Activated CD4-positive, alpha-beta T cell treated with anti-CD3 and anti-CD28 coated beads for 36 hours (primary cell): ENCODE results near the gene NDRG2. TPM values are rescaled to one million over a fixed set of nuclear protein-coding genes. Genes with fewer than 3 reads are reported as not detected.

ENCODE experiments used
- ATAC-seq: fragments of 200-7000 bp; cut with Tn5 transposase; one replicate; pipeline ENCODE4 v1.10.0; 2021; ENCODE audit warnings: mild to moderate bottlenecking, moderate library complexity
- CTCF ChIA-PET: fragments of 350-600 bp; sonication (Branson Sonifier 250); formaldehyde crosslinking; loops from one replicate; lab custom pipeline; 2021; ENCODE audit warnings: antibody characterized with exemption; lab: Charles Lee
- POLR2A ChIA-PET: fragments of 350-600 bp; sonication (Branson Sonifier 250); formaldehyde crosslinking; loops from one replicate; lab custom pipeline; 2021; ENCODE audit warnings: antibody characterized with exemption, inconsistent platforms; lab: Charles Lee
- DNase-seq: peaks from one replicate; pipeline ENCODE4 v3.0.0-alpha.2; 2020
- H3K27ac Mint-ChIP-seq: one replicate; pipeline ENCODE4 v1.8.0; 2021; ENCODE audit warnings: mixed read lengths
- H3K27me3 Mint-ChIP-seq: one replicate; pipeline ENCODE4 v1.8.0; 2021; ENCODE audit warnings: mixed read lengths
- H3K36me3 Mint-ChIP-seq: one replicate; pipeline ENCODE4 v1.8.0; 2021; ENCODE audit warnings: low read depth, mixed read lengths
- H3K4me1 Mint-ChIP-seq: one replicate; pipeline ENCODE4 v1.8.0; 2021; ENCODE audit warnings: mixed read lengths
- H3K4me3 Mint-ChIP-seq: one replicate; pipeline ENCODE4 v1.8.0; 2021; ENCODE audit warnings: mild to moderate bottlenecking, moderate library complexity, mixed read lengths
- H3K9me3 Mint-ChIP-seq: one replicate; pipeline ENCODE4 v1.8.0; 2021; ENCODE audit warnings: low read depth, mixed read lengths
- intact Hi-C, 2 experiments: fragments of 100-400 bp; cut with DNase I in 1 of 2; cut with micrococcal nuclease in 1 of 2; formaldehyde crosslinking; loops; one replicate each; pipeline versions ENCODE4 v1.14.2 to v1.15.1; 2022 to 2024; cut with DNase I, micrococcal nuclease
- total RNA-seq, 2 experiments: library from RNA; stranded (reverse); gene quantifications; one replicate each; pipeline ENCODE4 v1.2.3, GENCODE V29; 2021

The NDRG2 gene
- total RNA-seq, 2 experiments from 2014 or later = 5.5 to 7.0 TPM

DNA sequence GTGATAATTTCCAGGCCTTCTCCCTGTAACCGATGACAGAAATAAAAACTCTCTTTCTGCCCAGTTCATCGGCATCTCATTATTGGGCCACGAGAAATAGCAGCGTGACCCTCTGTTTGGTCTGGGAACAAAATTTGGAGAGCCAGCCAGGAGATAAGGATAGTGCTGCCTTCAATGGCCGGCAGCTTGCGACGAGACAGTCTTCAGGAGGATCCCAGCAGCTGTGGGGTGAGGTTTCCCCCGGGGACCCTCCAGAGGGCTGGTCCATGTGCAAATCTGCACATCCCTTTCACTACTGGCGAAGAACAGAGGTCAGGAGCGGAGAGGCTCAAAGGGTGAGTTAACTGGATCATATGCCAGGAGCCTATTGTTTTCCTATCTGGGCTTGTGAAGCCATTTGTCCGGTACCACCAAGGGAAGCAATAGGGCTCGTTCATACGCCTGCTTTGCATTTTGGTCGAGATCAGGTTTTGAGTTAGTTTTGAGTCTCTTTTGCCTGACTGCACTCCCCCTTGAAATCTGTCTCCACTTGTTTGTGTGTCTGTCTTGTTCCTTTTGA is 21.0 kb downstream of the NDRG2 start:
- H3K27ac Mint-ChIP-seq = no peak overlapping the region
- ChIA-PET POLR2A (interaction anchor here (0.5 kb wide), 1 partner anchor 85 kb away, joined by 3 read pairs; no protein-coding TSS in a partner anchor), CTCF (interaction anchor here (0.6 to 3.7 kb wide), 6 partner anchors 11 to 181 kb away, joined by 3 to 49 read pairs (median 4); no protein-coding TSS in a partner anchor)
- H3K9me3 Mint-ChIP-seq = no peaks in the 10 kb centered on the region
- no peaks in the 10 kb centered on the region for H3K36me3 Mint-ChIP-seq
- DNase-seq (no peak), ATAC-seq (no peak)
- H3K4me1 Mint-ChIP-seq = no peaks in the 10 kb centered on the region
- no peaks in the 10 kb centered on the region for H3K27me3 Mint-ChIP-seq
- H3K4me3 Mint-ChIP-seq = no peak overlapping the region
- intact Hi-C loops = no loop called here

DNA sequence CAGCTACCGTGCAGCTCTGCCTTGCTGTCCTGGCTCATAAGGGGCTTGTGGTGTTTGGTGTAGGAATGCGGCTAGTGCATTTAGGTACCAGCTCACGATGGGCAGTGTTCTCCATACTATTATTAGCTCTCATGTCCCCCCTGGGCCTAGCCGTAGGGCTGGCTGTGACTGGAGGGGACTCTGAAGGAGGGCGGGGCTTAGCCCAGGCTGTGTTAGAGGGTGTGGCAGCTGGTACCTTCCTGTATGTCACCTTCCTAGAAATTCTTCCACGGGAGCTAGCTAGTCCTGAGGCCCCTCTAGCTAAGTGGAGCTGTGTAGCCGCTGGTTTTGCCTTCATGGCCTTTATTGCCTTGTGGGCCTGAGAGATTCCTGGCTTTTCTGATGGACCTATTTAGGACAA is 23.6 kb downstream of the NDRG2 start:
- peaks cover 12% of the 10 kb centered on the region for H3K36me3 Mint-ChIP-seq
- ATAC-seq (no peak), DNase-seq (no peak)
- peaks cover 11% of the 10 kb centered on the region for H3K4me1 Mint-ChIP-seq
- H3K4me3 Mint-ChIP-seq = no peak overlapping the region
- intact Hi-C loops = no loop called here
- POLR2A ChIA-PET = no interaction called here
- H3K27ac Mint-ChIP-seq = no peak overlapping the region
- H3K9me3 Mint-ChIP-seq = no peaks in the 10 kb centered on the region
- CTCF ChIA-PET = interaction anchor here (0.6 to 7.1 kb wide), 5 partner anchors 9 to 1712 kb away, joined by 3 to 68 read pairs (median 3); no protein-coding TSS in a partner anchor
- H3K27me3 Mint-ChIP-seq = no peaks in the 10 kb centered on the region

DNA sequence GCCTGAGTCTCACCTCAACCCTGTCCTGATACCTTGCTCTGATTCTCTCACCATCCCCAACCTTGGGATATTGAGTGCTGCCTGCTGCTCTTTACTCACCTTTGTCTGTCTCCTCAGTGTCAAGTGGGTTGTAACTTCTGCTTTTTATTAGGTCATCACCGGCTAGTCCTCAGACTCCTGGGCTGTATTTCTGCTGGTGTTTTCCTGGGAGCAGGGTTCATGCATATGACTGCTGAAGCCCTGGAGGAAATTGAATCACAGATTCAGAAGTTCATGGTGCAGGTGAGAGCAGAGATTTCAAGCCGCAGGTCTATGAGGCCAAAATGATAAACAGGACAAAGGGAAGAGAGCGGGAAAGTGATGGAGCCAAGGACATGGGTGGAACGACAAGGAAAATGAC is 25.3 kb downstream of the NDRG2 start:
- H3K9me3 Mint-ChIP-seq = no peaks in the 10 kb centered on the region
- ChIA-PET POLR2A (no interaction called here), CTCF (interaction anchor here (0.8 to 7.1 kb wide), 6 partner anchors 8 to 209 kb away, joined by 3 to 68 read pairs (median 6); no protein-coding TSS in a partner anchor)
- H3K27me3 Mint-ChIP-seq = no peaks in the 10 kb centered on the region
- DNase-seq (no peak), ATAC-seq (no peak)
- no peak overlapping the region for H3K27ac Mint-ChIP-seq
- intact Hi-C loops = no loop called here
- peaks cover 22% of the 10 kb centered on the region for H3K4me1 Mint-ChIP-seq
- H3K36me3 Mint-ChIP-seq = peaks cover 28% of the 10 kb centered on the region
- no peak overlapping the region for H3K4me3 Mint-ChIP-seq

DNA sequence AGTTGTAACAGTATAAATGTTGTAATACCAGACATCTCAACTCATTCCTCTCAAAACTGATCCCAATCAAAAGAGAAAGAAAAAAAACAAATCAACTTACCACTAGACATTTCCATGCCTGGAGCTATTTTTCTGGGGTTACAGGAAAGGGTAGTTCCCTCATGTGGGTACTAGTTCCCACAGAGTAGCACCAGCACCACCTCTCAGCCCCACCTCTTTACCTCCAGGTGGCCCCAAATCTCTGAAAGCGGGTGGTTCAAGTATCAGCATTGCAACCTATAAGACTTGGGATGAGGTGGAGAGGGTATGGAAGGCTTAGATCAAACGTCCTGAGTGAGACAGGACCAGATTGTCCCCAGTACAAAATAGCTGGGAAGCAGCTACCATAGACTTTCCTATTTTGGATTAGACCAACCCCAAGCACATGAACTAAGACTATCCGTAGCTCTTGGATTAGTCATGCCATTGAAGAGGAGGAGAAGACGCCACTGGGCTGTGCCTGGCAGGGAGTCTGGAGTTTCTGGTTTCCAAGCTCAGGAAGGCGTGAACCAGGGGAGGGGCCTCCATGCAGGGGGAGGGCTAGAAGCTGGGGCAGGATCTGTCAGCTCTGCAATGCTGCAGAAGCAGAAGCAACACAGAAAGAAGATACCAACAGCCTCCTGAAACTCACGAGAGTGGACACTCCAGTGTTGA is 26.0 kb downstream of the NDRG2 start, which contains the start of gene SLC39A2:
TSS of gene SLC39A2 (plus strand) at position 620 of the 693 bp plus-strand sequence. CDS start 154 bp downstream, outside the sequence.
- ATAC-seq (peak; percentile 36), DNase-seq (no peak)
- H3K36me3 Mint-ChIP-seq = peaks cover 33% of the 10 kb centered on the region
- intact Hi-C loops = no loop called here
- H3K4me3 Mint-ChIP-seq = no peak within 1 kb of the TSS
- peaks cover 23% of the 10 kb centered on the region for H3K4me1 Mint-ChIP-seq
- ChIA-PET CTCF (interaction anchor here (0.6 to 7.1 kb wide), 9 partner anchors 9 to 331 kb away, joined by 3 to 68 read pairs (median 5); no protein-coding TSS in a partner anchor), POLR2A (interaction anchor here (0.6 to 1.2 kb wide), 3 partner anchors 93 to 1508 kb away, joined by 3 read pairs; no protein-coding TSS in a partner anchor)
- no peaks in the 10 kb centered on the region for H3K9me3 Mint-ChIP-seq
- no peaks in the 10 kb centered on the region for H3K27me3 Mint-ChIP-seq
- no peak within 1 kb of the TSS for H3K27ac Mint-ChIP-seq

DNA sequence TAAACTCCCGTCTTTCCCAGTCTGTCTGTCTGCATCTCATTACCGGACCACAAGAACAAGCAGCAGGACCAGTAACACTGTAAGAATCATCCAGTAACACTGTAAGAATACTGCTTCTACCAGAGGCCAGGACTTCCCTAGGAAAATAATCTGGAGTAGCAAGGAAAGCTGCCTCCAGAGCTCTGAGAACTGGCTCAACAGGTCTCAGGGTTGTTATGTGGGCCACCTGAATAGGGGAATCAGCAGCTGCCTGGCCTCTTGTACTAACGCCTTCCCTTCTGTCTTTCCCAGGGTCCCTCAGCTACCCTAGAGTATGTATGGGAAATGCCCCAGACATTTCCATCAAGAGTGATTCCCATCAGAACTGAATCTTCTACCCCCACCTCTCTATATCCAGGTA is 26.7 kb downstream of the NDRG2 start:
- no peak overlapping the region for H3K27ac Mint-ChIP-seq
- no peaks in the 10 kb centered on the region for H3K9me3 Mint-ChIP-seq
- CTCF ChIA-PET = interaction anchor here (0.6 to 7.1 kb wide), 9 partner anchors 10 to 330 kb away, joined by 3 to 68 read pairs (median 3); no protein-coding TSS in a partner anchor
- H3K36me3 Mint-ChIP-seq = peaks cover 37% of the 10 kb centered on the region
- no peak for DNase-seq
- no peaks in the 10 kb centered on the region for H3K27me3 Mint-ChIP-seq
- no peak overlapping the region for H3K4me3 Mint-ChIP-seq
- intact Hi-C loops = no loop called here
- H3K4me1 Mint-ChIP-seq = peaks cover 25% of the 10 kb centered on the region
- no peak for ATAC-seq
- POLR2A ChIA-PET = interaction anchor here (0.6 to 1.2 kb wide), 2 partner anchors 94 to 1509 kb away, joined by 3 read pairs; no protein-coding TSS in a partner anchor

DNA sequence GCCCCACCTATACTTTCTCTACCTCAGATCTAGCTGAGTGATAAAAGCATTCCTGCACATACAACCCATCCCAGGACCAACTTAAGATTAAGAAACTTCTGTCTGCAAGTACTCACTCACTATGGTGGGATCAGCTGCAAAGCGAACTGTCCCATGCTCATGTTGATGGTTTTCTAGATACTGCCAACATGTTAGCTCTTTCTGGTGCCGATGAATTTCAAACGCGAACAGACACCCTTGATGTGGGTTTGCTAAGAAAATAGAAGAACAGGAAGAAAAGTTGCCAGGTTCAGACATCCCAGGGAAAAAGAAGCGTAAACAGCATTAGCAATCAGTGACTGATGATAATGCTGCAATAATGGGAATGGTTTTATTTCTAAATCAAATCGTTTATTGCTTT is 27.3 kb downstream of the NDRG2 start:
- CTCF ChIA-PET = interaction anchor here (0.6 to 7.1 kb wide), 9 partner anchors 8 to 140 kb away, joined by 3 to 68 read pairs (median 8); no protein-coding TSS in a partner anchor
- H3K36me3 Mint-ChIP-seq = peaks cover 42% of the 10 kb centered on the region
- ATAC-seq = no peak
- POLR2A ChIA-PET = interaction anchor here (0.6 kb wide), 1 partner anchor 1511 kb away, joined by 4 read pairs; no protein-coding TSS in a partner anchor
- no peaks in the 10 kb centered on the region for H3K27me3 Mint-ChIP-seq
- H3K27ac Mint-ChIP-seq = no peak overlapping the region
- DNase-seq = no peak
- no peak overlapping the region for H3K4me3 Mint-ChIP-seq
- intact Hi-C loops = no loop called here
- H3K9me3 Mint-ChIP-seq = no peaks in the 10 kb centered on the region
- H3K4me1 Mint-ChIP-seq = peaks cover 29% of the 10 kb centered on the region

DNA sequence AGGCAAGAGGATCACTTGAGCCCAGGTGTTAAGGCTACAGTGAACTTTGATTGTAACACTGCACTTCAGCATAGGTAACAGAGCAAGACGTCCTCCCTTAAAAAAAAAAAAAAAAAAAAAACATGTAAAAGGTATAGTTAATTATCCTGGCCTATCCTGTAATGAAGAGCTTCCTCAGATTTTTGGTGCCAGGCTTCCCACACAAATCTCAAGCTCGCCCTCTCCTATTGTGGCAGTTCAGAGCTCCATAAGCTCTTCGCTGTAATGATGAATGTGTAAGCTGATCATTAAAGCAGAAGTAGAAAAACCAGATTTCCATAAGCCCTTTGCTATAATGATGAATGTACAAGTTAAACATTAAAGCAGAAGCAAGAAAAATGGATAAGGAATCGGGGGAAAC is 27.7 kb downstream of the NDRG2 start:
- no peak for DNase-seq
- ChIA-PET POLR2A (interaction anchor here (0.6 kb wide), 1 partner anchor 1511 kb away, joined by 4 read pairs; no protein-coding TSS in a partner anchor), CTCF (interaction anchor here (0.7 to 7.1 kb wide), 7 partner anchors 8 to 140 kb away, joined by 3 to 68 read pairs (median 8); no protein-coding TSS in a partner anchor)
- H3K4me1 Mint-ChIP-seq = peaks cover 32% of the 10 kb centered on the region
- intact Hi-C loops = no loop called here
- no peaks in the 10 kb centered on the region for H3K9me3 Mint-ChIP-seq
- no peak overlapping the region for H3K4me3 Mint-ChIP-seq
- peak overlapping the region; percentile 23 for H3K27ac Mint-ChIP-seq
- peaks cover 47% of the 10 kb centered on the region for H3K36me3 Mint-ChIP-seq
- ATAC-seq = no peak
- no peaks in the 10 kb centered on the region for H3K27me3 Mint-ChIP-seq

DNA sequence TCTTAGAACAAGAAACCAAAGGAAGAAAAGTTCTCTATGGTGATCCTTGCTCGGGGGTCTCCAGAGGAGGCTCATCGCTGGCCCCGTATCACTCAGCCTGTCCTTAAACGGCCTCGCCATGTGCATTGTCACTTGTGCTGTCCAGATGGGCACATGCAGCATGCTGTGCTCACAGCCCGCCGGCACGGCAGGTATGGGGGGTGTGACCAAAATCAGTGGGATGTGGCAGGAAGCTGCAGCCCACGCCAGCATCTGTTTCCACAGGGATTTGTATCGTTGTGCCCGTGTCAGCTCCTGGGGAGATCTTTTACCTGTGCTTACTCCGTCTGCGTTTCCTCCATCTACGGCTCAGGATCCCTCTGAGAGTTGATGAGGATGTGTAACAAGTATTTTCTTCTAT is 28.3 kb downstream of the NDRG2 start:
- CTCF ChIA-PET = interaction anchor here (0.7 to 7.1 kb wide), 5 partner anchors 9 to 139 kb away, joined by 3 to 68 read pairs (median 10); no protein-coding TSS in a partner anchor
- Mint-ChIP-seq H3K4me1 (peaks cover 38% of the 10 kb centered on the region), H3K27ac (no peak overlapping the region), H3K27me3 (no peaks in the 10 kb centered on the region), H3K4me3 (no peak overlapping the region), H3K36me3 (peaks cover 53% of the 10 kb centered on the region), H3K9me3 (no peaks in the 10 kb centered on the region)
- intact Hi-C loops = no loop called here
- DNase-seq = no peak
- no peak for ATAC-seq
- POLR2A ChIA-PET = no interaction called here

DNA sequence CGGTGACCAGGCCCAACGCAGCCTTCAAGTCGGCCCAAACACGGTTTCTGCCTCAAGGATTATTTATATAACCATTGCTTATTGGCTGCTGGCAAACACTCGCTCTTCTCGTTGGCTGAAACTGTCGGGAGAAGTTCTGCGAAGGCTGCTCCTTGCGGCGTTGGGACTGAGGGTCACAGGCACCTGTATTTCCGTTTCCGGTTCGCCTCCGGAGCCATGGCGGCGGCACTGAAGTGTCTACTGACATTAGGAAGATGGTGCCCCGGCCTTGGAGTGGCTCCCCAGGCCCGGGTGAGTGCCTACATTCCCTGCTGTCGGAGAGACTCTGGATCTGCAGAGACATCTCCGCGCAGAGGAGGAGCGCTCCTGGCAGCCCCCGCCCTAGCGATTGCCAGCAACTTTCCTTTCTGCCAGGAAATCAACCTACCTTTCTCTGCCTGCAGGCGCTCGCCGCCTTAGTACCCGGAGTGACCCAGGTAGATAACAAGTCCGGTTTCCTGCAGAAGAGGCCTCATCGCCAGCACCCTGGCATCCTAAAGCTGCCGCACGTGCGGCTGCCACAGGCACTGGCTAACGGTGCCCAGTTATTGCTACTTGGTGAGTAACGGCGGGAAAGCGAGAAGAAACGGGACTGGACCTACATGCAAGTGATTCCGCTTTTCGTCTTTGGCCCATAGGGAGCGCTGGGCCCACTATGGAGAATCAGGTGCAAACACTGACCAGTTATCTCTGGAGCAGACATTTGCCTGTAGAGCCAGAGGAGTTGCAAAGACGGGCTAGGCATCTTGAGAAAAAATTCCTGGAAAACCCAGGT is 34.9 kb downstream of the NDRG2 start, which contains the start of gene METTL17:
TSS of gene METTL17 (plus strand) at position 194 of the 814 bp plus-strand sequence. CDS start at position 217, 23 bp downstream.
- peaks cover 41% of the 10 kb centered on the region for H3K36me3 Mint-ChIP-seq
- ATAC-seq = peak; percentile 97
- peaks cover 39% of the 10 kb centered on the region for H3K4me1 Mint-ChIP-seq
- peak; percentile 93 for DNase-seq
- H3K27ac Mint-ChIP-seq = peak within 1 kb of the TSS; percentile 89
- H3K27me3 Mint-ChIP-seq = no peaks in the 10 kb centered on the region
- ChIA-PET POLR2A (no interaction called here), CTCF (interaction anchor here (0.6 to 2.0 kb wide), 2 partner anchors 25 to 381 kb away, joined by 3 to 5 read pairs; no protein-coding TSS in a partner anchor)
- intact Hi-C loops = loop anchor here in 1 of 2 experiments (1.0 to 2.0 kb wide), 8 partner anchors 19 to 647 kb away; partner anchors contain the start of genes APEX1, HNRNPC, METTL3 and OSGEP
- no peaks in the 10 kb centered on the region for H3K9me3 Mint-ChIP-seq
- peak within 1 kb of the TSS; percentile 92 for H3K4me3 Mint-ChIP-seq

DNA sequence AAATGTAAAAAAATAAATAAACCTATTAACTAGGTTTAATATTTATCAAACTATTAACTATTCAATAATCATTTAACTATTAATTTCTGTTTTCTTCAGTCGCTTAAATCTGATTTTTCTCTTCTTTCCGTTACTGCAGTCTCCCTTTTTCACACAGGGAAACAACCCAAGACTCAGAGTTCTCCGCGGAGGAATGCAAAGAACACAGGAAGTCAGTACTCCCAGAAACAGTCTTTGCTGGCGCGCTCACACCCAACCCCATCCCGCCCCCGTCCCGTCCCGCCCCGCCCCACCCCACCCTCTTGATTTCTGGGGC is 35.4 kb downstream of the NDRG2 start:
- H3K36me3 Mint-ChIP-seq = peaks cover 35% of the 10 kb centered on the region
- CTCF ChIA-PET = interaction anchor here (0.6 to 1.9 kb wide), 3 partner anchors 18 to 380 kb away, joined by 3 to 11 read pairs (median 3); no protein-coding TSS in a partner anchor
- peak overlapping the region; percentile 89 for H3K27ac Mint-ChIP-seq
- no peaks in the 10 kb centered on the region for H3K9me3 Mint-ChIP-seq
- no peaks in the 10 kb centered on the region for H3K27me3 Mint-ChIP-seq
- intact Hi-C loops = loop anchor here in 1 of 2 experiments (1.0 to 2.0 kb wide), 8 partner anchors 18 to 646 kb away; partner anchors contain the start of genes APEX1, HNRNPC, METTL3 and OSGEP
- POLR2A ChIA-PET = no interaction called here
- peak overlapping the region; percentile 92 for H3K4me3 Mint-ChIP-seq
- H3K4me1 Mint-ChIP-seq = peaks cover 37% of the 10 kb centered on the region
- DNase-seq = no peak
- no peak for ATAC-seq
